Esophagus muscularis mucosa (tissue), 4 donors: Measurements from ENCODE around the gene MYBBP1A. TPM values are rescaled to one million over a fixed set of nuclear protein-coding genes. Genes with fewer than 3 reads are reported as not detected.

ENCODE experiments used
- DNase-seq: peaks from one replicate; pipeline ENCODE4 v3.0.0-alpha.2; 2017; ENCODE audit errors: extremely low spot score
- H3K27ac ChIP-seq, 4 donors: fragments of 200-600 bp; sonication (generic); replicated peaks in 1 of 4; 1 replicate in 3 of 4; 2 replicates in 1 of 4; pipeline ENCODE4 v1.5.1; 2016 to 2019; ENCODE audit warnings: mild to moderate bottlenecking in 1 of 4
- H3K27me3 ChIP-seq, 4 donors: fragments of 200-600 bp; sonication (generic); one replicate each; pipeline versions ENCODE4 v1.5.1 to v1.6.0; 2016 to 2019
- H3K36me3 ChIP-seq, 4 donors: fragments of 200-600 bp; sonication (generic); one replicate each; pipeline ENCODE4 v1.5.1; 2016 to 2019
- H3K4me1 ChIP-seq, 4 donors: fragments of 200-600 bp; sonication (generic); one replicate each; pipeline ENCODE4 v1.5.1; 2016 to 2019
- H3K4me3 ChIP-seq, 4 donors: fragments of 200-600 bp; sonication (generic); 1 replicate in 2 of 4; 2 replicates in 2 of 4; pipeline ENCODE4 v1.5.1; 2016 to 2019; ENCODE audit warnings: mild to moderate bottlenecking in 4 of 4, moderate library complexity in 1 of 4
- H3K9me3 ChIP-seq, 4 donors: fragments of 200-600 bp; sonication (generic); 1 replicate in 3 of 4; 2 replicates in 1 of 4; pipeline ENCODE4 v1.5.1; 2016 to 2019
- EP300 ChIP-seq: sonication (generic); formaldehyde crosslinking; IDR thresholded peaks from one replicate; pipeline ENCODE4 v1.6.1; 2017; ENCODE audit warnings: antibody characterized with exemption
- POLR2A ChIP-seq: fragments of 450-650 bp; IDR thresholded peaks from one replicate; pipeline ENCODE4 v1.6.1; 2017; ENCODE audit warnings: antibody characterized with exemption, moderate library complexity, mild to moderate bottlenecking, low read depth
- POLR2AphosphoS5 ChIP-seq, 2 donors: sonication (generic); formaldehyde crosslinking; IDR thresholded peaks; one replicate each; pipeline ENCODE4 v1.6.1; 2017; ENCODE audit warnings: antibody characterized with exemption in 2 of 2
- WGBS: methylation state at CpG from one replicate; pipeline ENCODE4 v1.1.5; 2018; 5-methylcytosine and 5-hydroxymethylcytosine counted together
- intact Hi-C: fragments of 100-400 bp; cut with DNase I; formaldehyde crosslinking; loops from one replicate; pipeline ENCODE4 v1.15.1; 2023
- total RNA-seq, 4 donors: library from RNA; depleted of rRNA; stranded (reverse); fragments of >200 nt; gene quantifications; one replicate each; pipeline versions ENCODE4 v1.1.0 to v1.2.1, GENCODE V29; 2016
- TF ChIP-seq, protein P1 (sequence below), 3 experiments: fragments of 200-600 bp in 2 of 3; fragments of 450-650 bp in 1 of 3; sonication (generic) in 2 of 3; IDR thresholded peaks; one replicate each; pipeline ENCODE4 v1.5.1; 2017 to 2019; ENCODE audit warnings: antibody characterized with exemption in 3 of 3, mild to moderate bottlenecking in 2 of 3, moderate library complexity in 1 of 3

The MYBBP1A gene
- total RNA-seq, 4 donors from 2014 or later: 31.6 to 45.4 (median 36.1) TPM

DNA sequence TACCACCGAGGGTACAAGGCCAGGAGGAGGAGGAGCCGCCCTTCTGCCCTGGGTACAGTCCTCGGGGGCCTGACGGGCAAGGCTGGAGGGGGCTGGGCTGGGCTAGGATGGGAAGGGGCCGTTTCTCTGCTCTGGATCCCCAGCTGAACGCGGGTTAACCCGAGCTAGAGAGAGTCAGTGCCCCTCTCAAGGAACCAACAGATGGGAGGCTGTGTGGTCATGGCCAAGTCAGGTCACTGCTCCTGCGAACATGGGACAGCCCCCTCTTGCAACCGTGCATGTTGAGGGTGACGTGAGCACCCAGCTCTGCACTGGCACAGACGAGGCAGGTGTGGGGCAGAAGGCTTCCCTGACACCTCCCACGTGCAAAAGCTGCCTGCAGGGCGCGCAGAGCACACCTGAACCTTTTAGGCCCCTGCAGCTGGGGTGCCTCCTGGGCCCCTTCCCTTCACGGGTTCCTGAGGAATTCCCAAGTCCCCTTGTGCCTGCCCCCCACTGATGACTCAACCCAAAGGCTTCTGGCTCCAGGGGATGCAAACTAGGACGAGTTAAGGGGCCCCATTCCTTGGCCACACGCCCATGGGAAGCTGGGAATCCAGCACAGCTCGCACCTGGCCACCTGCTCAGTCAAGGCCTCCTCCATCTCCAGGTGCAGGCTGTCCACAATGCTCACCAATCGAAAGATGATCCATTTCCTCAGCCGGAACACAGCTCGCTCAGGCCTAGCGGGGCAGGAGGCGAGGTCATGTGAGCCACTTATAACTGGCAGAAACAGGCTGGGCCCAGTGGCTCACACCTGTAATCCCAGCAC is 6.3 kb downstream of the MYBBP1A start:
- Histone ChIP-seq H3K4me3 (no peak overlapping the region), H3K27ac (no peak overlapping the region), H3K27me3 (no peaks in the 10 kb centered on the region), H3K36me3 (peaks cover 68 to 100% (median 100%) of the 10 kb centered on the region in 4 donors), H3K9me3 (no peaks in the 10 kb centered on the region), H3K4me1 (peaks cover 2 to 5% (median 4%) of the 10 kb centered on the region in 4 donors)
- intact Hi-C loops: no loop called here
- DNase-seq: no peak
- WGBS: 89% methylated on average over 17 of the region's 24 CpGs
- TF ChIP-seq, protein P1, sequence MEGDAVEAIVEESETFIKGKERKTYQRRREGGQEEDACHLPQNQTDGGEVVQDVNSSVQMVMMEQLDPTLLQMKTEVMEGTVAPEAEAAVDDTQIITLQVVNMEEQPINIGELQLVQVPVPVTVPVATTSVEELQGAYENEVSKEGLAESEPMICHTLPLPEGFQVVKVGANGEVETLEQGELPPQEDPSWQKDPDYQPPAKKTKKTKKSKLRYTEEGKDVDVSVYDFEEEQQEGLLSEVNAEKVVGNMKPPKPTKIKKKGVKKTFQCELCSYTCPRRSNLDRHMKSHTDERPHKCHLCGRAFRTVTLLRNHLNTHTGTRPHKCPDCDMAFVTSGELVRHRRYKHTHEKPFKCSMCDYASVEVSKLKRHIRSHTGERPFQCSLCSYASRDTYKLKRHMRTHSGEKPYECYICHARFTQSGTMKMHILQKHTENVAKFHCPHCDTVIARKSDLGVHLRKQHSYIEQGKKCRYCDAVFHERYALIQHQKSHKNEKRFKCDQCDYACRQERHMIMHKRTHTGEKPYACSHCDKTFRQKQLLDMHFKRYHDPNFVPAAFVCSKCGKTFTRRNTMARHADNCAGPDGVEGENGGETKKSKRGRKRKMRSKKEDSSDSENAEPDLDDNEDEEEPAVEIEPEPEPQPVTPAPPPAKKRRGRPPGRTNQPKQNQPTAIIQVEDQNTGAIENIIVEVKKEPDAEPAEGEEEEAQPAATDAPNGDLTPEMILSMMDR (IDR thresholded peaks at IDR 0.05): no peak
- TF ChIP-seq POLR2A: no peak
- TF ChIP-seq EP300: no peak
- TF ChIP-seq POLR2AphosphoS5 (IDR thresholded peaks at IDR 0.05): no peak

DNA sequence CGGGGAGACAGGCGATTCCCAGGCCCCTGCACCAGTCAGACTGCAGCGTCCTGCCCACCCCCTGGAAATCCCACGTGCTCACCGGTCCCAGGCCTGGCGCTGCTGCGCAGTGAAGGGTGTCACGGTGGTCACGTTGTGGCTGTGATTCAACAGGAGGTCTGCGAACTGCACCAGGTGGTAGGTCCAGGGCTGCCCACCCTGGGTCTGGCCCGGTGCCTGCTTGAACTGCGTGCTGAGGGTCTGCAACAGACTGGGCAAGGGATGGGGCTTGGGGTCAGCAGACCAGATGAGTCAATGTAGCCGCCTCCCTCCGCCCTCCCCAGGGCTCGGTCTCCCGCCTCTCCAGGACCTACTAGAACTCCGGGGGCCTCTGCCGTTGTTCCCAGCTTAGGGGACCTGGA is 7.1 kb downstream of the MYBBP1A start:
- no peak for DNase-seq
- TF ChIP-seq EP300: no peak
- TF ChIP-seq, protein P1 (IDR thresholded peaks at IDR 0.05): no peak
- TF ChIP-seq POLR2A: no peak
- no peak for TF ChIP-seq POLR2AphosphoS5 (IDR thresholded peaks at IDR 0.05)
- no peak overlapping the region for H3K4me3 ChIP-seq
- intact Hi-C loops: no loop called here
- H3K4me1 ChIP-seq: no peaks in the 10 kb centered on the region
- H3K36me3 ChIP-seq: peaks cover 73 to 100% (median 100%) of the 10 kb centered on the region in 4 donors
- H3K27ac ChIP-seq: no peak overlapping the region
- 97% methylated on average over 11 of the region's 18 CpGs for WGBS
- H3K27me3 ChIP-seq: no peaks in the 10 kb centered on the region
- no peaks in the 10 kb centered on the region for H3K9me3 ChIP-seq

DNA sequence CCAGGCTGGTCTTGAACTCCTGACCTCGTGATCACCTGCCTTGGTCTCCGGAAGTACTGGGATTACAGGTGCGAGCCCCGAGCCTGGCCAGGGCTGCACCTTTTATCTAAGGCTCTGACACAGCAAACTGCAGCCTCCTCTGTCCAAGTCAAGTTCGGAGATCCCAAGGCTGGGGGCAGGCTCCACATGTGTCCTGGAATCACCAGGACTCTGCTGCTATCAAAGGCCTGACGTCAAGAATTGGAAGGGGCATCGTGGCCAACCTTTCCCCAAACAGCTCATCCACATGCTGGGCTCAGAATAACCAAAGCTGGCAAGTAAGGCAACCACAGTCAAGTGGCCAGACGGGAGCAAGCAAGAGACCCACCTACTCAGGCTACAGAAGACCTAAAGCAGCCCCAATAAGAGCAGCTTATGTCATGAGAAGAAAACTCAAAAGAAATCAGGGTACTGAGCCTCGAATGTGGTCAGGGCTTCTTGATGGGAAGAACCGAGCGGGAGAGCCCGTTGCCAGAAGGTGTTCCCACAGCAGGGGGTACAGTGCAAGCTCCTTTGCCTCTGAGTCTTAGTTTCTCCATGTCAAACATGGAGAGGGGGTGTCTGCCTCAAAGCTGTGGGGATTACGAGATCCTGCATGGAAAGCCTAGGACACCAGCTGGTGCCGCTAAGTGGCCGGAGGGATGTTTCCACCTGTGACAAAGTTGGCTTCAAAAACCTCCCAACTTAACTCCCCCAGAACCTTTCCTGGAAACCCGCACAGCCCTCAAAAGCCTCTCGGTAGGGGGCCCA is 7.9 kb downstream of the MYBBP1A start:
- H3K4me1 ChIP-seq: no peaks in the 10 kb centered on the region

DNA sequence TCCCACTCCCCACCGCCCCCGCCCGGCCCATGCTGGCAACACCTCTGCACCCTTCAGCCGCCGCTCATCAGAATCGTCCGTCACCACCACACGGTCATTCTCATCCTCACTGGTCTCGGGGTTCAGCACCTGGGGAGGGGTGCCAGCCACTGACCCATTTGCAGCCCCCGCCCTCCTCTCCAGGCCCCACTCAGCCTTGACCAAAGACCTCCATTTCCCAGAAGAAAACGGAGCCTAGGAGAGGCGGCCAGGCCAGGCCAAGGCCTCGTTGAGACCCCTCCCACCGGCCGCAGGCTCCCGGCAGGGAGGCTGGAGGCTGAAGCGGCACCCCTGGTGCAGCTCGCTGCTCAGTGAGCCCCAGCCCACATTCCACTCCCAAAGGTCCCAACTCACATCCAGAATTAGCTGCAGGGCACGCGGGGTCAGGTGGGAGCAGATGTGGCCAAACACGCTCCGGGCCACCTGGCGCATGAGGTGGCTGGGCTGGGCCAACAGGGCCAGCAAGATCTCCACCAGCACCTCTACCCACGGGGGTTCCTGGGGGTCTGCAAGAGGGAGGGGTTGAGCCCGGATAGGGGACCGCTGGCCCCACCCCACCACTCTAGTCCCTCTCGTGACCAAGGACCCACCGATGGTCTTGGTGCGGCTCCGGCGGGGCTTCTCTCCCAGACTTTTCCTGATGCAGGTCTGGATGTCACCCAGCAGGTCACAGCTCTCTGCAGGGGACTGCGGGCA is 9.8 kb downstream of the MYBBP1A start:
- H3K4me1 ChIP-seq: peaks cover 8 to 18% (median 16%) of the 10 kb centered on the region in 4 donors
- no peaks in the 10 kb centered on the region for H3K27me3 ChIP-seq
- TF ChIP-seq EP300 (no peak), POLR2A (no peak)
- 87% methylated on average over 21 of the region's 32 CpGs for WGBS
- no peak overlapping the region for H3K27ac ChIP-seq
- no peak for DNase-seq
- H3K4me3 ChIP-seq: no peak overlapping the region
- intact Hi-C loops: no loop called here
- H3K36me3 ChIP-seq: peaks cover 78 to 100% (median 99%) of the 10 kb centered on the region in 4 donors
- no peaks in the 10 kb centered on the region for H3K9me3 ChIP-seq

More for the DNA sequence above, 7.9 kb downstream of the MYBBP1A start:
- H3K4me3 ChIP-seq: no peak overlapping the region
- intact Hi-C loops: no loop called here
- no peak overlapping the region for H3K27ac ChIP-seq
- peaks cover 76 to 100% (median 100%) of the 10 kb centered on the region in 4 donors for H3K36me3 ChIP-seq
- no peaks in the 10 kb centered on the region for H3K9me3 ChIP-seq
- H3K27me3 ChIP-seq: no peaks in the 10 kb centered on the region
- WGBS: 92% methylated on average over 13 of the region's 17 CpGs
- no peak for TF ChIP-seq POLR2AphosphoS5 (IDR thresholded peaks at IDR 0.05)
- TF ChIP-seq EP300: no peak
- TF ChIP-seq POLR2A: no peak
- TF ChIP-seq, protein P1 (IDR thresholded peaks at IDR 0.05): no peak
- no peak for DNase-seq

DNA sequence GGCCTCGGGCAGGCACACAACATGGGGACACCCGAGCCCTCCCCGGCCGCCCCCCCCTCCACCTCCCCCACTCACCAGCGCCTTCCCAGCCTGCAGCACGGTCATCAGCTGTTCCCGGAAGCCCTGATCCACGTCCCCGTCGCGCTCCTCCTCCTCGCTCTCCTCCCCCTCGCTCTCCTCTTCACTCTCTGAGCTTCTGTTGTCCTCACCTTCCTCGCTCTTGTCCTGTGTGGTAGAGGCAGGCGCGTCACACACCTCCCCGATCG is 10.3 kb downstream of the MYBBP1A start:
- WGBS: 86% methylated on average over 18 of the region's 18 CpGs
- no peak for TF ChIP-seq POLR2A
- TF ChIP-seq, protein P1 (IDR thresholded peaks at IDR 0.05): no peak
- no peak for TF ChIP-seq POLR2AphosphoS5 (IDR thresholded peaks at IDR 0.05)
- TF ChIP-seq EP300: no peak
- intact Hi-C loops: no loop called here
- Histone ChIP-seq H3K27me3 (no peaks in the 10 kb centered on the region), H3K4me3 (no peak overlapping the region), H3K36me3 (peaks cover 76 to 100% (median 99%) of the 10 kb centered on the region in 4 donors), H3K4me1 (peaks cover 13 to 23% (median 18%) of the 10 kb centered on the region in 4 donors), H3K9me3 (no peaks in the 10 kb centered on the region), H3K27ac (no peak overlapping the region)
- no peak for DNase-seq
